Keratinocyte (primary cell): ENCODE data around the gene RBM19.

Source experiments
- EZH2 ChIP-seq: IDR thresholded peaks from one replicate; pipeline ENCODE4 v1.6.1; 2012; ENCODE audit warnings: inconsistent platforms, mild to moderate bottlenecking, low read length, moderate library complexity
- TF ChIP-seq, protein P1 (sequence below), 3 experiments: IDR thresholded peaks in 1 of 3; conservative IDR thresholded peaks in 1 of 3; optimal IDR thresholded peaks in 1 of 3; 2 replicates in 2 of 3; 3 replicates in 1 of 3; pipeline versions ENCODE3 to v1.5.1; 2011; ENCODE audit warnings: low read length in 3 of 3, mild to moderate bottlenecking in 3 of 3, moderate library complexity in 2 of 3, control low read depth in 1 of 3, inconsistent platforms in 1 of 3; ENCODE audit not compliant: insufficient read depth in 2 of 3; ENCODE audit errors: extremely low read depth in 1 of 3

DNA sequence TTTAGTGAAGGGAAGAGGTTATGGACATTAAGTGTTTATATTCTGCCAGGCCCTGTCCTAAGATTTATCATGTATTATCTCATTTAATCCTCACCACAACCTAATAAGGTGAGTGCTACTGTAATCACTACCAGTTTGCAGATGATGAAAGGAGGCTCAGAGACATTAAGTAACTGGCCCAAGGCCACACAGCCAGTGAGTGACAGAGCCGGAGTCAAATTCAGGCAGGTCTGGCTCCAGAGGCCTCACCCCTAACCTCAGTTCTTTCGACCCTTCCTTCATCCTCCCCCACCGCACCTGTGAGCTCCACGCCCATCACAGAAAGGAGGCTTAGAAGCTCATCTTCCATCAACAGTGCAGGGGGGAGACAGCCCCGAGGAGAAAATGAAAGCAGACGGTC, 197.3 kb downstream of the RBM19 start:
- TF ChIP-seq, protein P1, sequence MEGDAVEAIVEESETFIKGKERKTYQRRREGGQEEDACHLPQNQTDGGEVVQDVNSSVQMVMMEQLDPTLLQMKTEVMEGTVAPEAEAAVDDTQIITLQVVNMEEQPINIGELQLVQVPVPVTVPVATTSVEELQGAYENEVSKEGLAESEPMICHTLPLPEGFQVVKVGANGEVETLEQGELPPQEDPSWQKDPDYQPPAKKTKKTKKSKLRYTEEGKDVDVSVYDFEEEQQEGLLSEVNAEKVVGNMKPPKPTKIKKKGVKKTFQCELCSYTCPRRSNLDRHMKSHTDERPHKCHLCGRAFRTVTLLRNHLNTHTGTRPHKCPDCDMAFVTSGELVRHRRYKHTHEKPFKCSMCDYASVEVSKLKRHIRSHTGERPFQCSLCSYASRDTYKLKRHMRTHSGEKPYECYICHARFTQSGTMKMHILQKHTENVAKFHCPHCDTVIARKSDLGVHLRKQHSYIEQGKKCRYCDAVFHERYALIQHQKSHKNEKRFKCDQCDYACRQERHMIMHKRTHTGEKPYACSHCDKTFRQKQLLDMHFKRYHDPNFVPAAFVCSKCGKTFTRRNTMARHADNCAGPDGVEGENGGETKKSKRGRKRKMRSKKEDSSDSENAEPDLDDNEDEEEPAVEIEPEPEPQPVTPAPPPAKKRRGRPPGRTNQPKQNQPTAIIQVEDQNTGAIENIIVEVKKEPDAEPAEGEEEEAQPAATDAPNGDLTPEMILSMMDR (optimal IDR thresholded peaks at IDR 0.05 in 1 of 3, IDR thresholded peaks at IDR 0.05 in 1 of 3, conservative IDR thresholded peaks at IDR 0.05 in 1 of 3; ENCODE audit: extremely low read depth in 1 of 3, insufficient read depth in 2 of 3, low read length in 3 of 3): no peak
- TF ChIP-seq EZH2: no peak
